Prostate gland (tissue), 2 donors: ENCODE measurements around the gene GUCA1A. TPM values are rescaled to one million over a fixed set of nuclear protein-coding genes. Genes with fewer than 3 reads are reported as not detected.

Experiments used
- DNase-seq: peaks from one replicate; pipeline ENCODE4 v3.0.0-alpha.2; 2019; ENCODE audit warnings: low spot score
- H3K27ac ChIP-seq, 2 donors: fragments of 200-600 bp; sonication (generic); 2 replicates each; pipeline ENCODE4 v1.5.1; 2017 to 2019
- H3K27me3 ChIP-seq: fragments of 200-600 bp; sonication (generic); replicated peaks from 2 replicates; pipeline ENCODE4 v1.5.1; 2019; ENCODE audit not compliant: insufficient read depth
- H3K36me3 ChIP-seq, 2 donors: fragments of 200-600 bp; sonication (generic); 1 replicate in 1 of 2; 2 replicates in 1 of 2; pipeline versions ENCODE4 v1.5.1 to v1.8.1; 2017 to 2019
- H3K4me1 ChIP-seq: fragments of 200-600 bp; sonication (generic); replicated peaks from 2 replicates; pipeline ENCODE4 v1.5.1; 2019
- H3K4me3 ChIP-seq, 2 donors: fragments of 200-600 bp; sonication (generic); 2 replicates each; pipeline ENCODE4 v1.5.1; 2017 to 2019
- H3K9me3 ChIP-seq: fragments of 200-600 bp; sonication (generic); 2 replicates; pipeline ENCODE4 v1.5.1; 2017
- CTCF ChIP-seq, 4 experiments: fragments of 200-600 bp in 2 of 4; fragments of 450-650 bp in 2 of 4; sonication (generic) in 2 of 4; IDR thresholded peaks; 1 replicate in 3 of 4; 2 replicates in 1 of 4; pipeline ENCODE4 v1.5.1; 2016 to 2019; ENCODE audit warnings: antibody characterized with exemption in 4 of 4, mild to moderate bottlenecking in 2 of 4, moderate library complexity in 2 of 4
- POLR2A ChIP-seq: fragments of 450-650 bp; IDR thresholded peaks from one replicate; pipeline ENCODE4 v1.6.1; 2016; ENCODE audit warnings: antibody characterized with exemption, mild to moderate bottlenecking
- POLR2AphosphoS5 ChIP-seq: sonication (generic); formaldehyde crosslinking; IDR thresholded peaks from one replicate; pipeline ENCODE4 v1.6.1; 2017; ENCODE audit warnings: antibody characterized with exemption
- WGBS: methylation state at CpG from one replicate; pipeline ENCODE4 v1.1.5; 2018; 5-methylcytosine and 5-hydroxymethylcytosine counted together
- intact Hi-C: fragments of 100-400 bp; cut with DNase I; formaldehyde crosslinking; loops from one replicate; pipeline ENCODE4 v1.14.2; 2022
- total RNA-seq, 2 donors: library from RNA; depleted of rRNA; stranded (reverse); fragments of >200 nt; gene quantifications; one replicate each; pipeline ENCODE4 v1.1.0, GENCODE V29; 2016

Gene GUCA1A
- total RNA-seq, 2 donors from 2014 or later: 2.1 TPM; not detected in 1

GRCh38 chr6:42158631-42159030, 14.5 kb upstream of the GUCA1A start:
- no peak overlapping the region for H3K4me3 ChIP-seq
- intact Hi-C loops: no loop called here
- TF ChIP-seq CTCF (IDR thresholded peaks at IDR 0.05) (no peak), POLR2A (no peak), POLR2AphosphoS5 (no peak)
- WGBS: 83% methylated on average over 2 of the region's 2 CpGs
- no peaks in the 10 kb centered on the region for H3K27me3 ChIP-seq
- H3K4me1 ChIP-seq: no peaks in the 10 kb centered on the region
- H3K27ac ChIP-seq: no peak overlapping the region
- no peaks in the 10 kb centered on the region for H3K36me3 ChIP-seq
- H3K9me3 ChIP-seq: no peaks in the 10 kb centered on the region
- no peak for DNase-seq

DNA sequence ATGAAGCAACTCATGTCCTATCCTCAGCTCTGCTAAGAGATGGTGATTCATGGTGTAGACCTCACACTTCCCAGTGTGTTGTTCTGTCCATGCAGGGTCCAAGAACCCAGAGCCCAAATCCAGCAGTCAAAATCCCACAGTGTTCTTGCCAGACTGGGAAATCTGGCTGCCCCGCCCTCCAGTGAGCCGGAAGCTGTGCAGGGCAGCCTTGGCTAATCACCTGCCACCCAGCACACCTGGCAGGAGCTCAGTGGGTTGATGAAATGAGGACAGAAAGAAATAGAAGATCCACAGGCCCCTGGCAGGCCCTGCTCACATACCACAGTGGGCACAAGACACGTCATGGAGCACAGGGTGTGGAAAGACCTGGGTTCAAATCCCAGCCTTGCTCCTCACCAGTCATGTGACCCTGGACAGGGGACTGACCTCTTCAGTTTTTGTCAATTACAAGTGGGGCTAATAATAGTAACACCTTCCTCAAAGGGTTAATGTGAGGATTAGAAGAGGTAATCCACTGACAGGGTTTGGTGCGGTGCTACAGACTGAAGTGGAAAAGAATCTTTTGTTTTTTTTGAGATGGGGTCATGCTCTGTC, 13.6 kb upstream of the GUCA1A start:
- no peaks in the 10 kb centered on the region for H3K27me3 ChIP-seq

DNA sequence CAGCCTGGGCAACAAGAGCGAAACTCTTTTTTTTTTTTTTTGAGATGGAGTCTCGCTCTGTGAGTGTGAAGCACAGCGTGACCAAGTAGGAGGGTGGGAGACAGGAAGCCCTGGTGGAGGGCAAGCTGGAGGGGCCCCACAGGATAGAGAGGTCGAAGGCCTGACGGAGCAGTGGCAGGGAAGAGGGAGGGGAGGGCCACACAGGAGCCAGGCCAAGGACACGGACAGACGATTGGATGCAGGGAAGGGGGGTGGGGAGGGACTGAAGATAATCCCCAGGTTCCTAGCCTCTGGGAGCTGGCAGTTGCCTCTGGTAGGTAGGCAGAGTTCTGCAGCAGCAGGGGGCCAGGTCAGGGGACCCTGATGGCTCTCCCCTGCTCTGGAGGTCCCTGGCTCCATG, 10.8 kb upstream of the GUCA1A start:
- Histone ChIP-seq H3K9me3 (no peaks in the 10 kb centered on the region), H3K4me1 (no peaks in the 10 kb centered on the region), H3K36me3 (no peaks in the 10 kb centered on the region), H3K27ac (no peak overlapping the region), H3K27me3 (no peaks in the 10 kb centered on the region), H3K4me3 (no peak overlapping the region)
- intact Hi-C loops: no loop called here
- 77% methylated on average over 7 of the region's 7 CpGs for WGBS
- TF ChIP-seq POLR2AphosphoS5: no peak
- TF ChIP-seq POLR2A: no peak
- no peak for TF ChIP-seq CTCF (IDR thresholded peaks at IDR 0.05)
- no peak for DNase-seq

More for the DNA sequence above, 13.6 kb upstream of the GUCA1A start:
- WGBS: 68% methylated on average over 4 of the region's 4 CpGs
- TF ChIP-seq CTCF (IDR thresholded peaks at IDR 0.05) (no peak), POLR2AphosphoS5 (no peak), POLR2A (no peak)
- Histone ChIP-seq H3K9me3 (no peaks in the 10 kb centered on the region), H3K4me1 (no peaks in the 10 kb centered on the region), H3K27ac (no peak overlapping the region), H3K36me3 (no peaks in the 10 kb centered on the region), H3K4me3 (no peak overlapping the region)
- no peak for DNase-seq
- intact Hi-C loops: no loop called here

GRCh38 chr6:42162812-42163211, 10.4 kb upstream of the GUCA1A start:
- no peaks in the 10 kb centered on the region for H3K4me1 ChIP-seq
- H3K27me3 ChIP-seq: no peaks in the 10 kb centered on the region
- H3K4me3 ChIP-seq: no peak overlapping the region
- WGBS: 90% methylated on average over 13 of the region's 13 CpGs
- DNase-seq: no peak
- no peak overlapping the region for H3K27ac ChIP-seq
- TF ChIP-seq POLR2AphosphoS5 (no peak), POLR2A (no peak), CTCF (IDR thresholded peaks at IDR 0.05) (no peak)
- no peaks in the 10 kb centered on the region for H3K9me3 ChIP-seq
- intact Hi-C loops: no loop called here
- no peaks in the 10 kb centered on the region for H3K36me3 ChIP-seq

DNA sequence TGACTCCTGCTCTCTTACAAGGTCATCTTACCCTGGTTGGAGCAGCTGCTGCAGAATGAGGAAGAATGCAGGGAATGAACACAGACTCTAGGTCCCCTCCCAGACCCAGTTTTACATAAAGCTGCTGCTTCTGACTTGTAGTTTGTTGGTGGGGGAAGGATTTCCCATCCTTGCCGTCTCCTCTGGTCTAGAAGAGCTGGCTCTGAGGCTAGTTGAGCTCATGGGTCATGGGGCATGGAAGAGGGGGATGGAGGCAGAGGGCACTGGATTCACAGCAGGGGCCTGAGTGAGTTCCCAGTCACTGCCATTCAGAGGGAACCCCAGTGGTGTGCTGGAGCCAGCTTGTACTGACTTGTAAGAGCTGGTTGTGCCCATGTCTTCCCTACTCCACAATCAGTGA, 9.2 kb upstream of the GUCA1A start:
- WGBS: 80% methylated on average over 1 of the region's 1 CpG
- DNase-seq: no peak
- intact Hi-C loops: no loop called here

More for the DNA sequence above, 9.2 kb upstream of the GUCA1A start:
- Histone ChIP-seq H3K9me3 (no peaks in the 10 kb centered on the region), H3K27me3 (no peaks in the 10 kb centered on the region), H3K36me3 (no peaks in the 10 kb centered on the region), H3K27ac (no peak overlapping the region), H3K4me3 (no peak overlapping the region), H3K4me1 (no peaks in the 10 kb centered on the region)
- TF ChIP-seq POLR2A (no peak), CTCF (IDR thresholded peaks at IDR 0.05) (no peak), POLR2AphosphoS5 (no peak)
